Natural killer cell (primary cell): Measurements from ENCODE around the gene SNX9. TPM values are rescaled to one million over a fixed set of nuclear protein-coding genes. Genes with fewer than 3 reads are reported as not detected.

Experiments
- ATAC-seq, 3 donors: fragments of 150-1000 bp in 2 of 3; fragments of 200-7000 bp in 1 of 3; cut with Tn5 transposase; 1 replicate in 1 of 3; 2 replicates in 2 of 3; pipeline ENCODE4 v1.10.0; 2021; ENCODE audit warnings: mild to moderate bottlenecking in 2 of 3, moderate library complexity in 2 of 3
- DNase-seq, 2 donors: peaks; one replicate each; pipeline versions ENCODE4 v3.0.0 to v3.0.0-alpha.2; 2013 to 2021; ENCODE audit warnings: mixed read lengths in 1 of 2
- H3K27ac ChIP-seq: one replicate; pipeline ENCODE4 v1.5.1; 2013; ENCODE audit warnings: mild to moderate bottlenecking, low read length
- H3K27me3 ChIP-seq: one replicate; pipeline ENCODE4 v1.6.1; 2013; ENCODE audit warnings: low read length; ENCODE audit not compliant: control insufficient read depth, insufficient read depth
- H3K36me3 ChIP-seq: one replicate; pipeline ENCODE4 v1.6.1; 2013; ENCODE audit warnings: low read length; ENCODE audit not compliant: control insufficient read depth, insufficient read depth
- H3K4me1 ChIP-seq: one replicate; pipeline ENCODE4 v1.6.1; 2013; ENCODE audit warnings: low read length; ENCODE audit not compliant: control insufficient read depth, insufficient read depth
- H3K4me3 ChIP-seq: one replicate; pipeline ENCODE4 v1.5.1; 2013; ENCODE audit warnings: low read length
- H3K9me3 ChIP-seq: one replicate; pipeline ENCODE4 v1.6.1; 2013; ENCODE audit warnings: low read length; ENCODE audit not compliant: control insufficient read depth, insufficient read depth
- H3K27ac Mint-ChIP-seq, 2 donors: one replicate each; pipeline ENCODE4 v1.8.0; 2022; ENCODE audit warnings: mild to moderate bottlenecking in 2 of 2, mixed read lengths in 2 of 2, moderate library complexity in 1 of 2
- H3K27me3 Mint-ChIP-seq, 2 donors: one replicate each; pipeline ENCODE4 v1.8.0; 2022; ENCODE audit warnings: low read depth in 2 of 2, mixed read lengths in 2 of 2
- H3K36me3 Mint-ChIP-seq: one replicate; pipeline ENCODE4 v1.8.0; 2022; ENCODE audit warnings: mixed read lengths
- H3K4me1 Mint-ChIP-seq, 2 donors: one replicate each; pipeline ENCODE4 v1.8.0; 2022; ENCODE audit warnings: mixed read lengths in 2 of 2
- H3K4me3 Mint-ChIP-seq: one replicate; pipeline ENCODE4 v1.8.0; 2022; ENCODE audit warnings: mild to moderate bottlenecking, moderate library complexity, mixed read lengths
- H3K9me3 Mint-ChIP-seq, 2 donors: one replicate each; pipeline ENCODE4 v1.8.0; 2022; ENCODE audit warnings: mixed read lengths in 2 of 2
- WGBS: methylation state at CpG from one replicate; pipeline ENCODE4 v1.1.7; 2013; ENCODE audit warnings: missing lambda C conversion rate; ENCODE audit not compliant: insufficient coverage; 5-methylcytosine and 5-hydroxymethylcytosine counted together
- intact Hi-C: fragments of 100-400 bp; cut with micrococcal nuclease; formaldehyde crosslinking; loops from one replicate; pipeline ENCODE4 v1.14.2; 2022
- total RNA-seq, 4 donors: library from RNA; stranded (reverse); fragments of 120-200 nt in 1 of 4; gene quantifications; one replicate each; pipeline versions ENCODE4 v1.2.3 to v1.2.4, GENCODE V29; 2013 to 2022
- TF ChIP-seq, protein P1 (sequence below): fragments of 200-600 bp; IDR thresholded peaks from one replicate; pipeline ENCODE4 v1.8.0; 2022; ENCODE audit warnings: antibody characterized with exemption

The SNX9 gene
- total RNA-seq, 3 donors from 2014 or later (not counting 1 experiment from before 2014, with no cell fraction given): 6.0 to 9.7 (median 7.3) TPM

GRCh38 chr6:157873735-157874344 lies 50.8 kb downstream of the SNX9 start:
- TF ChIP-seq, protein P1, sequence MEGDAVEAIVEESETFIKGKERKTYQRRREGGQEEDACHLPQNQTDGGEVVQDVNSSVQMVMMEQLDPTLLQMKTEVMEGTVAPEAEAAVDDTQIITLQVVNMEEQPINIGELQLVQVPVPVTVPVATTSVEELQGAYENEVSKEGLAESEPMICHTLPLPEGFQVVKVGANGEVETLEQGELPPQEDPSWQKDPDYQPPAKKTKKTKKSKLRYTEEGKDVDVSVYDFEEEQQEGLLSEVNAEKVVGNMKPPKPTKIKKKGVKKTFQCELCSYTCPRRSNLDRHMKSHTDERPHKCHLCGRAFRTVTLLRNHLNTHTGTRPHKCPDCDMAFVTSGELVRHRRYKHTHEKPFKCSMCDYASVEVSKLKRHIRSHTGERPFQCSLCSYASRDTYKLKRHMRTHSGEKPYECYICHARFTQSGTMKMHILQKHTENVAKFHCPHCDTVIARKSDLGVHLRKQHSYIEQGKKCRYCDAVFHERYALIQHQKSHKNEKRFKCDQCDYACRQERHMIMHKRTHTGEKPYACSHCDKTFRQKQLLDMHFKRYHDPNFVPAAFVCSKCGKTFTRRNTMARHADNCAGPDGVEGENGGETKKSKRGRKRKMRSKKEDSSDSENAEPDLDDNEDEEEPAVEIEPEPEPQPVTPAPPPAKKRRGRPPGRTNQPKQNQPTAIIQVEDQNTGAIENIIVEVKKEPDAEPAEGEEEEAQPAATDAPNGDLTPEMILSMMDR: peak; percentile 68
- Mint-ChIP-seq H3K27ac (no peak overlapping the region), H3K27me3 (peaks cover 8 to 17% of the 10 kb centered on the region in 2 donors), H3K4me1 (no peaks in the 10 kb centered on the region), H3K9me3 (no peaks in the 10 kb centered on the region), H3K36me3 (peaks cover 4% of the 10 kb centered on the region), H3K4me3 (no peak overlapping the region)
- intact Hi-C loops: loop anchor here (1.0 kb wide), 1 partner anchor 118 kb away; no protein-coding TSS in a partner anchor
- peaks cover 3% of the 10 kb centered on the region for H3K4me1 ChIP-seq
- no peak overlapping the region for H3K4me3 ChIP-seq
- H3K27me3 ChIP-seq: no peaks in the 10 kb centered on the region
- 59% methylated on average over 9 of the region's 9 CpGs for WGBS
- no peaks in the 10 kb centered on the region for H3K9me3 ChIP-seq
- peaks cover 2% of the 10 kb centered on the region for H3K36me3 ChIP-seq
- H3K27ac ChIP-seq: no peak overlapping the region
- DNase-seq (peak; percentile 60 to 87), ATAC-seq (peak; percentile 65 to 83 (median 77))

- Mint-ChIP-seq H3K4me3 (no peak overlapping the region), H3K27ac (no peak overlapping the region), H3K27me3 (peaks cover 9 to 24% of the 10 kb centered on the region in 2 donors), H3K36me3 (peaks cover 4% of the 10 kb centered on the region), H3K4me1 (no peaks in the 10 kb centered on the region), H3K9me3 (no peaks in the 10 kb centered on the region)
- Histone ChIP-seq H3K36me3 (peaks cover 2% of the 10 kb centered on the region), H3K27ac (no peak overlapping the region), H3K4me3 (no peak overlapping the region), H3K9me3 (no peaks in the 10 kb centered on the region), H3K27me3 (no peaks in the 10 kb centered on the region), H3K4me1 (no peaks in the 10 kb centered on the region)
- 84% methylated on average over 3 of the region's 4 CpGs for WGBS
- ATAC-seq (no peak), DNase-seq (no peak)
- TF ChIP-seq, protein P1: no peak
- intact Hi-C loops: no loop called here
These were observed 54.1 kb downstream of the SNX9 start for GRCh38 chr6:157877149-157877548.

- Mint-ChIP-seq H3K9me3 (no peaks in the 10 kb centered on the region), H3K4me3 (no peak overlapping the region), H3K27me3 (peaks cover 9 to 24% of the 10 kb centered on the region in 2 donors), H3K36me3 (peaks cover 4% of the 10 kb centered on the region), H3K4me1 (no peaks in the 10 kb centered on the region), H3K27ac (no peak overlapping the region)
- WGBS: 91% methylated on average over 6 of the region's 7 CpGs
- H3K4me1 ChIP-seq: no peaks in the 10 kb centered on the region
- TF ChIP-seq, protein P1: no peak
- DNase-seq (peak in 1 of 2 donors; percentile 20), ATAC-seq (no peak)
- no peaks in the 10 kb centered on the region for H3K9me3 ChIP-seq
- H3K4me3 ChIP-seq: no peak overlapping the region
- no peak overlapping the region for H3K27ac ChIP-seq
- H3K36me3 ChIP-seq: peaks cover 2% of the 10 kb centered on the region
- intact Hi-C loops: no loop called here
- H3K27me3 ChIP-seq: no peaks in the 10 kb centered on the region
These were observed 54.8 kb downstream of the SNX9 start for GRCh38 chr6:157877573-157878438.
